Activated T-helper 1 cell treated with Interleukin-2 at 50 U/mL for 16 hours (primary cell): ENCODE data around the gene FLT3.
"Not testable (repeated sequence)": the region's sequence is repeated elsewhere in the genome, so short reads cannot be mapped to it uniquely, and the experiment has no call there.

Experiments
- DNase-seq: peaks from one replicate; pipeline ENCODE4 v3.0.0-alpha.2; 2020; ENCODE audit warnings: low read depth

FLT3 gene

DNA sequence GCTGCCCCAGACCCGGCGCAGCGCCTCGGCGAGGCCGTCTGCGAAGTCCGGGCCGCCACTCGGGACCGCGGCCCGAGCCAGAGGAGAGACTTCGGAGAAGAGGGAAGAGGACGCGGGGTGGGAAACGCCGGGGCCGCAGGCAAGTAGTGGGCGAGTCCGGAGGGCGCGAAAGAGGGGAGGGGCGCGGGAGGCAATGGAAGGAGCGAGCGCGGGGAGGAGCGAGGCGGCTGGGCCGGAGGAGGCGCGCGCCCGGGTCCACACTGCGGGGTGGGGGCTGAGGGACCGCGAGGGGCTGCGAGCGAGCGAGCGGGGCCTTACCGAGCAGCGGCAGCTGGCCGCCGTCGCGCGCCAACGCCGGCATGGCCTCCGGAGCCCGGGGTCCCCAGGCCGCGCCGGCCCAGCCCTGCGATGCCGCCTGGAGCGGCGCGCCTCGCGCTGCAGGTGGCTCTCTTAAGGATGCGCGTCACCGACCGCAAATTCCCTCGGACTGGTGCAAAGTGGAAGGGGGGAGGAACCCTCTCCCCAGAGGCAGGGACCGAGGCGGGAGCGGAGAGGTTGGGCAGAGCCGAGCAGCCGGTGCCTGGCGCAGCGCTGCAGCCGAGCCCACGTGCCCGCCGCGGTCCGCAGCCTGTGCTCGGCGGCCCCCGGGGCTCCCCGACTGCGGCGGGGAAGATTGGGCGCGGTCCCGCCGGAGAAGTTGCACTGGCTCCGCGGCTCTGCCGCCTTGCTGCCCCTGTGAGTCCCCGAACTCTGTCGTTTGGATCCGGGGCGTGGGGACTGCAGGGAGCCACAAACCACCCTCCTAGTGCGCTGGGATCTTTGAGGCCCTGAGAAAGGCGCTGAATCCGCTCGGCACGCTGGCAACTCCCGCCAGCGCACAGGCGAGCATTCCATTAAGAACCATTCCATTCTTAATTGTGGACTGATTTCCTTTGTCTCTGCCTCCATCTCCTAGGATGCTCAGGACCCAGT is at the start of gene FLT3:
TSS of gene FLT3 (minus strand) at position 427 of the 972 bp plus-strand sequence. CDS start at position 361, 66 bp downstream.
- no peak for DNase-seq

DNA sequence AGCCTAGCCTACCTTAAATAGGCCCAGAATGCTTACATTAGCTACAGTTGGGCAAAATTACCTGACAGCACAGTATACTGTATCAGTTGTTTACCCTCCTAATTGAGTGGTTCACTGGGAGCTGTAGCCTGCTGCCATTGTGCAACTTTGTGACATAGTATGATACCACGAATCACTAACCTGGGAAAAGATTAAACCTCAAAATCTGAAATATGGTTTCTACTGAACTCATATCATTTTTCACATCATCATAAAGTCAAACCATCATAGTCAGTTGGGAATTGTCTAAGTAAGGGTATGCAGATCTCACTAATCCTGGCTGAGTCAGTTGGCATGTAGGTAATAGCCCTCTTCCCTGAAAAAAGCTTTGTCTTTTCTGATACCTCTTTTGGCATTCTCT is 47.1 kb upstream of the FLT3 start:
- no peak for DNase-seq

DNA sequence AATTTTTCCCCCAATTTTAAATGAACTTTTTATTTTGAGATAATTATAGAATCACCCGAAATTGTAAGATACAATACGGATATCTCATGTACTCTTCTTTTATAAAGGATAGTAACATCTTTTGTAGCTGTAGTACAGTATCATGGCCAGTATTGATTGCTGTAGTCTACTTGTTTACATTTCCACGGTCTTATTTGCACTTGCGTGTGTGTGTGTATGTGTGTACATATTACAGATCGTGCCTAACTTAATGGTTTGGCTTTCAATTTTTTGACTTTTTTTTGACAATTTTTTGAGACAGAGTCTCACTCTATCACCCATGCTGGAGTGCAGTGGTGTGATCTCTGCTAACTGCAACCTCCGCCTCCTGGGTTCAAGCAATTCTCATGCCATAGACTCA is 44.7 kb upstream of the FLT3 start:
- DNase-seq = no peak

DNA sequence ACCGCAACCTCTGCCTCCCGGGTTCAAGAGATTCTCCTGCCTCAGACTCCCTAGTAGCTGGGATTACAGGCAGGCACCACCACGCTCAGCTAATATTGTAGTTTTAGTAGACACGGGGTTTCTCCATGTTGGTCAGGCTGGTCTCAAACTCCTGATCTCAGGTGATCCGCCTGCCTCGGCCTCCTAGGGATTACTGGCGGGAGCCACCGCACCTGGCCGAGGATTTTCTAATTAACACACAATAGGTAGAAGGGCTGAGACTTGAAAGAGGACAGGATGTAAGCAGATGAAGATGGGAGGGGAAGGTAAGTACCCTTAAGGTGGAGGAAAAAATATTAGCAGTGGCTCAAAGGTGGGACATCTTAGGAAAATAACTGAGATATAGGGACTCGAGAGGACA is 41.2 kb upstream of the FLT3 start:
- not testable (repeated sequence) for DNase-seq

DNA sequence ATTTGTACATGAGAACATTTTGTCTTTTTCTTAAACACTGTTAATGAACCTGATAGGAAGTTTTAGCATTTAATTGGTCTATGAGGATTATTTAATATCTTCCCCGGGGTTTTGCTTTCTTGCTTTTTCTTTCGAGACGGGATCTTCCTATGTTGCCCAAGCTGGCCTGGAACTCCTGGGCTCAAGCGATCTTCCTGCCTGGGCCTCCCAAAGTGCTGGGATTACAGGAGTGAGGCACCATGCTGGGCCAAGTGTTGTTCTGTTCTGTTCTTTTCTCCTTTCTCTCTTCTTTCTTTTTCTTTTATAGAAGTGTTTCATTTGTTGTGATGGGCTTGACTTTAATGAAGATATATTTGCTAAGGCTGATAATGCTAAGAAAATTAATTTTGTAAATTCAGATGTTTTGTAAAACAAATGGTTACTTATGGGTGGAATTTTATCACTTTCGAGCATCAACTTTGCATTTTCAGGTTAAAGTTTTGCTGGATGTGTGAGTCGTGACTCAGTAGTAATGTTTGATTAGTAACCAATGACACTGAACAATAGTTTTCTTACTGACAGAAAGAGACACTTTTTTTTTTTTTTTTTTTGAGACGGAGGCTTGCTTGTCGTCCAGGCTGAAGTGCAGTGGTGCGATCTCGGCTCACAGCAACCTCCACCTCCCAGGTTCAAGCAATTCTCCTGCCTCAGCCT is 40.2 kb upstream of the FLT3 start:
- no peak for DNase-seq

DNA sequence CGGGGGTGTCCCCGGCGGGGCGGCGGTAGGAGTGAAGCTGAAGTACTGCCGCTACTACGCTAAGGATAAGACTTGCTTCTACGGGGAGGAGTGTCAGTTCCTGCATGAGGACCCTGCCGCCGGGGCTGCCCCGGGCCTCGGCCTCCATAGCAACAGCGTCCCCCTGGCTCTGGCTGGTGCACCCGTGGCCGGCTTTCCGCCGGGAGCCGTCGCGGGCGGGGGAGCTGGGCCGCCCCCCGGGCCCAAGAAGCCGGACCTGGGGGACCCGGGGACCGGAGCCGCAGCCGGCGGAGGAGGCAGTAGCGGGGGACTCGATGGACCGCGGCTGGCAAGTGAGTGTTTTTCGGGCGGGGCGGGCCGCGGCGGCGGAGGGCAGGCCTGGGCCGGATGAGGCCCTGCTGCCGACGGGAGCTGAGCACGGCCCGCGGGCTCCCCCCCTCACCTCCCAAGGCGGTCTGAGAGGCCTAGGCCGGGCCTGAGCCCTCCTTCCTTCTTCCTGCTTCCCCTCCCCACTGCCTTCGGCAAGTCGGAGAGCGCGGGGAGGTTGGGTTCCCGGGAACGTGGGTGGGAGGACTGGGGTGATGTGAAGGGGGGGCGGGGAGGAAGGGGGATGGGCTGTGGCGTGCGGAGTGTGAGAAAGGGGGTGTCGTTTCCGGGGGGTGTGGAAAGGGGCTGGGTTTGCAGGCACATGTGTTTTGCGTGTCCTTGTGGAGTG is 38.5 kb upstream of the FLT3 start:
- peak; percentile 75 for DNase-seq

DNA sequence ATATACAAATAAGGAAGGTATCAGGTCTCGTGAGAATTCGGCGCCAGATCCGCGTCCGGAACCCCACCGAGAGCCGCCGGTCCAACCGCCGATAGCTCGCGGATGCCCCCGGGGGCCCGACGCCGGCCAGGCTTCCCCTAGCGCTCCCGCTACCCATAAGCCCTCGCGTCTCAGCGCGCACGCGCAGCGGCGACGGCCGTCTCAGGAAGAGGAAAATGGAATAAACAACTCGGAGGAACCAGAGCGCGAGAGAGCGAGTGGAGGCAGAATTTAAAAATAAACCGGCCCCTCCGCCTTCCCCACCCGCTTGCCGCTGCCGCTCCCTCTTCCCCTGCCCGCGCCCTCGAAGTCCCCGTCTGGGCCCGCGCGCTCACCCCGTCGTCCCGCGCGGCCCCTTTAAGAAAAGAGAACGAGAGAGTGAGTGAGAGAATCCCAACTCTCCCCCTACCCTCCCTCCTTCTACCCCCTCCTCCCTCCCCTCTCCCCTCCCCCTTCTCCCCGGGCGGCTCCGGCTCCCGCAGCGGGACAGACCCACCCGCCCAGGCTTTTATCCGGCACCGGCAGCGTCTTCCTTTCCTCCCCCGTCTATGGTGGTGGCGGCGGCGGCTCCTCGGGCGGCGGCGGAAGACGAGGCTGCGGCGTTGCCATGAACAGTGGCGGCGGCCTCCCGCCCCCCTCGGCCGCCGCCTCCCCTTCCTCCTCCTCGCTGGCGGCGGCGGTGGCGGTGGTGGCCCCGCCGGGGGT is 37.8 kb upstream of the FLT3 start, which contains the start of gene PAN3:
TSS of gene PAN3 (plus strand) at position 534 of the 744 bp plus-strand sequence. CDS start at position 647, 113 bp downstream.
- DNase-seq = peak; percentile 87

DNA sequence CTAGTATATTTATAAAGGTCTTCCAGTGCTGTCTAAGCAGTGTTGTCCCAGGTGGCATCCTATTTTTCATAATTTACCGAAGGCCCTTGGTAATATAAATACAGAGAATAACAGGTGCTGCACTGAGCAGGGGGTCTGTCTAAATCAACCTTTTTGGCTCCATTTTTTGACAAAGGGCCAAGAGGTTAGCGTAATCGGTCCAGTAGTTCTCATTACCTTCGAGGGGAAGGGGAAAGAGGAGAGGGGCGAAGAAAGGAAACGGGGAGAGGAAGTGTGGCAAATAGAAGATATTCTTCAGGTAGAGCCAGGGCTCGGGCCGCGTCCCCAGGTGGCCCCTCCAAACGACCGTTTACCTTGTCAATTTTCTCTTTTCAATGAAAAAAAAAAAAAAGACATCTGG is 37.2 kb upstream of the FLT3 start:
- DNase-seq = no peak

DNA sequence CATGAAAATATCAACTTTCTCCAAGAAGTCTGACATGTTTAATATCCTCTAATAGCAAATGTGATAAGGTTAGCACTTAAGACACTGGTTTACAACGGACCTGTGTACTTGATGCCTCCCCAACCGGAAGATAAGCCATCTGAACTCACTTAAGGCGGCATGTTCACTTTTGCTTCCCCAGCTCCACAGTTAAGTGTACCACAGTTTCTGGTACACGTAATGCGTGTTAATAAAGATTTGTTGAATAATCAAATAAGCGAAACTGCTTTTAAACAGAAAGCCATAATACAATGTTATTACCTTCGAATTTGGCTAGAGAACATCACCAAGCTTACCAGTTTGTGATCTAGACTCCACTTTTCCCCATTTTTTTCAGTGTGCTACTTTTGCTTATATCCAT is 36.5 kb upstream of the FLT3 start:
- no peak for DNase-seq

DNA sequence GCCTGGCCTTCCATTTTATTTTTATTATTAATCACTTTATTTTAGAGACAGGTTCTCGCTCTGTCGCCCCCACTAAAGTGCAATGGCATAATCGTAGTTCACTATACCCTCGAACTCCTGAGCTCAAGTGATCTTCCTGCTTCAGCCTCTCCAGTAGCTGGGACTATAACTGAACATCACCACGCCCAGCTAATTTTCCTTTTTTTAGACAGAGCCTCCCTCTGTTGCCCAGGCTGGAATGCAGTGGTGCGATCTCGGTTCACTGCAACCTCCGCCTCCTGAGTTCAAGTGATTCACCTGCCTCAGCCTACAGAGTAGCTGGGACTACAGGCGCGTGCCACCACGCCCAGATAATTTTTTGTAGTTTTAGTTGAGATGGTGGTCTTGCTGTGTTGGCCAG is 31.3 kb upstream of the FLT3 start:
- DNase-seq = no peak

DNA sequence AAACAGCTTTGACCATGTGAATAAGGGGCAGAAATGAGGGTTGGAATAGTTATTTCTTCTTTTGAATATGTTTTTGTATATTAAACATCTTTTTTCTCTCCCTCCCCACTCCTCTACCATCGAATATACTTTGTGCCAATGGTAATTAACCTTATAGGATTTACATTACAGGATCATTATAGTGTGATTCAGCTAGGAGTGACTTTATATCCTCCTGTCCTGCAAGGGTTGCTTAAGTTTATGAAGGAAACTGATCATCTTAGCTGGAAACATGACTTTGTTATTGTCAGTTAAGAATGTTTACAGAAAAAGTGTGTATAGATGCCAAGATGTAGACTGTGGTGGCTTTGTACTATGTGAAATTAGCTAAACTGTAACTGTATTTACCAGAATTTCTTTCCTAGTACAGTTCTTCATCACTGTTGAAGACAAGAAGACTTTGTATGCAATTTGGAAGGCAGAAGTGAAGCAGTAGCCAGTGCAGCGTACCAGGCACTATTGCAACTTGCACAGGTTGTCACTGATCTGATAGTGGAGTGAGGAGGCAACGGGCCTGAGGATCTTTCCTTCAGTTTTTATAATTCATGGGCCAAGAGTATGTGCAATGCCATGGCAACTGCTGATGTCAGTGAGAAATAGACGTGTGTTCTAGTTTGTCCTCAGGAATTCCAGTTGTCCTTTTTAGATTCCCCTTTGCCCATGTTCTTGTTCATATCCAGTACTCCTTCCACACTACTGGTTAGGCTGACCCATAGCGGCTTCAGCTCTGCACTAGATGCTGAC is 29.7 kb upstream of the FLT3 start:
- no peak for DNase-seq

DNA sequence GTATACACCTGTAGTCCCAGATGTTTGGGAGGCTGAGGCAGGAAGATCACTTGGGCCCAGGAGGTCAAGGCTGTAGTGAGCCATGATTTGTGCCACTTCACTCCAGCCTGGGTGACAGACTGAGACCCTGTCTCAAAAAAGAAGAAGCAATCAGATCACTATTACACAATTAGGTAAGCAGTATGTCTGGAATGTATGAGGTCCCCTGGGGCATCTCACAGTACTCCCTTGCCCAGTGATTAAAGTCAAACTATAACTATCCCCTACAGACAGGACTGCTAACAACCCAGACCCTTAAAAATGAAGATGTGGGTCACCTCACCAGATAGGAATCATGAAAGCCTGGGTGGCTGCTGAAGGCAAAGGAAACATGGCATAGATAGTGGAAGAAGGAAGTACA is 28.6 kb upstream of the FLT3 start:
- DNase-seq = no peak

DNA sequence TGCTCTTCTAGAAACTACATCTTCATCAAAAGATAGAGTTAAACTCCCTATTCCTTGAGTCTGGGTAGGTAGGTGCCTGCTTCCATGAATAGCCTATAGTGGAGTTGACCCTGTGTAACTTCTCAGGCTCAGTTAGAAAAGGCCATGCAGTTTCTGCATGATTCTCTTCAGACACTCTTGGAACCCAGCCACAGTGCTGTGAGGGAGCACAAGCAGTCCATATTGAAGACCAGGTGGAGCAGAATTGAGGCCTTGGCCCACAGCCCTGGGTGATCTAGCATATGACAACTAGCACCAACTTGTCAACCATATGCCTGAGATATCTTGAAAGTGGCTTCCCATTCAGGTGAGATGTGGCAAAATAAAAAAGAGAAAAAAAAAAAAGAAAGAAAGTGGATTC is 27.7 kb upstream of the FLT3 start:
- DNase-seq = no peak

DNA sequence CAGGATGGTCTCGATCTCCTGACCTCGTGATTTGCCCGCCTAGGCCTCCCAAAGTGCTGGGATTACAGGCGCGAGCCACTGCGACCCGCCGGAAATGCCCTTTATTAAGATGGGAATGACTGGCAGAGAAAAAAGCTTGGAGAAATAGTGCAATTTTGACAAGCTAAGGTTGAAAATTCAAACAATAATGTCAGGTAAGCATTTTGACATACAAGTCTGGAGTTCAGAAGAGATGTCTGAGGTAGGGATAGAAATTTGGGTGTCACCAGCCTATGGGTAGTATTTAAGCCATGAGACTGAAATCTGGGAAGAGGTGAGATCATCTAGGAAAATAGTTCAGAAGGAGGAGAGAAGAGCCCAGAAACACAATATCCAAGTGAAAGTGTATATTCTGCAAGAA is 20.8 kb upstream of the FLT3 start:
- no peak for DNase-seq

DNA sequence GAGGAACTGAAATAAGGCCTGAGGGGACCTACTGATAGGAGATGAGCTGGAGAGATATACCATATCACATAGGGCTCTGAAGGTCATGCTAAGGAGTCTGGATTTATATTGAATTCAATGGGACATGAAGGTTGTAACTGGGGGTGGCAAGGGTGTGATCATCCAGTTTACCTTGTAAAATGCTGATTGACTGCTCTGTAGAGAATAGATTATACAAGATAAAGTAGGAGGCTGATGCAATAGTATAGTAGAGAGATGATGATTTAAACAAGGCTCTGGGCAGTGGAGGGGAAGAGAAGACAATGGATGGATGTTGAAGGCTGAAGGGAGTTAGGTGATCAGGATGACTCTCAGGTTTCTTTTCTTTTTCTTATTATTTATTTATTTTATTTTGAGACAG is 19.9 kb upstream of the FLT3 start:
- no peak for DNase-seq

DNA sequence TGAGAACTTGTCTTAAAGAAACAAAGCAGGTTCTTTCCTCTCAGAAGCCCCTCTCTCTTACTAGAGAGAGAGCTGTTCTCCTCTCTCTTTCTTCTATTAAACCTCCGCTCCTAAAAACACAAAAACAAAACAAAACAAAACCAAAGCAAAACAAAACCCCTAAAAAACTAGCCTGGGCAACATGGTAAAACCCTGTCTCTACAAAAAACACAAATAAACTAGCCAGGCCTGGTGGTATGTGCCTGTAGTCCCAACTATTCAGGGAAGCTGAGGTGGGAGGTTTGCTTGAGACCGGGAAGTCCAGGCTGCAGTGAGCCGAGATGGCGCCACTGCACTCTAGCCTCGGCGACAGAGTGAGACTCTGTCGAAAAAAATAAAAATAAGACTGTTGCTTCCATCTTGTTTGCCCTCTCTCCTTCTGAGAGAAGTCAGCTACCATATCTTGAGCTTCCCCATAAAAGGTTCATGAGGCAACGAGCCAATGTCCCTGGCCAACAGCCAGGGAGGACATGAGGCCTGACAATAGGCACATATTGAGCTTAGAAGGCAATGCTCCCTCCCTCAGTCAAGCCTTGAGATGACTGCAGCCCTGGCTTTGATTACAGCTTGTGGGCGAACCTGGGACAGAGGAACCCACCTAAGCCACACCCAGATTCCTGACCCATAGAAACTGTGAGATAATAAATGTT is 17.5 kb upstream of the FLT3 start:
- no peak for DNase-seq

DNA sequence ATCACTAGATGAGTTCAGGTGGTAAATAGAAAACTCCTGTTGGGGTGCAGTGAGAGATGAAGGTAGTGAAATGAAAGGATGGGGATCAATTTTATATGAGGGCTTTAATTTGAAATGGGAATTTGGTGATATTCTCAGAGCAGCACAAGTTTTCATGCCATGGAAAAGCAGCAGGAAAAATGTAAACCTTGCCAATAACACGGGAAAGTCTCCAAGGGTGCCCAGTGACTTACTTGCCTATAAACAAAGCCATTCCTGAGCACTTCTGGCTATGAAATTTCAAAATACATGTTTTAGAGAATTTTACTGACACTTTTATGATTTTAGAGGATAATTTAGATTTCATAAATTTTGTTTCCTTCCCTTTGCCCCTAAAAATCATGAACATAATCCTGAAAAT is 16.4 kb upstream of the FLT3 start:
- no peak for DNase-seq

DNA sequence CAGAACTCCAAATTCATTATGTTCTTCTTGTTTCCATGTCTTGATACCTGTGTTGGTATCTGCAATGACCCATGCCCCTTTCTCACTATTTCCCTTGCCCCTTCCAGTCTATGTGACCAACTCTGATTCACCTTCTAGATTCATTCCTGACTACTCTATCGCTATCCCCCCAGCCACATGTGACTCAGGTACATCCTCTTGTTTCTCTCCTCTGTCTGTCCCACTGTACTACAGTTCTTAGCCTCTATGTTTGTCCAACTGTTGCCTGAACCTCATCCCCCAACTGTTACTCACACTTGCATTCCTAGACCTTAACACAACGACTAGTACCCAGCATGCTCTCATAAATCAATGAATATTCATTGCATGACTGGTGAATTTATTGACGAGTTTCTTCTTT is 10.0 kb upstream of the FLT3 start:
- no peak for DNase-seq

DNA sequence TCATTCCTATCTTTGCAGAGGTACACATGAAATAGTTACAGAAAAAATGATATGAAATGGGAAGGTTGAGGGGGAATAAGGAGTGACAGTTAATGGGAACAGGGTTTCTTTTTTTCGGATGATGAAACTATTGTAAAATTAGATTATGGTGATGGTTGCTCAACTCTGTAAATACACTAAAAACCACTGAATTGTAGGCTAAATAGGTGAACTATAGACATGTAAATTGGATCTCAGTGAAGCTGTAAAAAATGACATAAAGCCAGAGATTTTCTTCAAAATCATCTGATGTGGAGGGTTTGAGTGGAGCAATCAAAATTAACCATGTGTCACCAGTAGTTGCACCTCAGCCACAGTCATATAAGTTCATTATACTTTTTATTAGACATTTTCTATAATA is 6.6 kb upstream of the FLT3 start:
- no peak for DNase-seq

DNA sequence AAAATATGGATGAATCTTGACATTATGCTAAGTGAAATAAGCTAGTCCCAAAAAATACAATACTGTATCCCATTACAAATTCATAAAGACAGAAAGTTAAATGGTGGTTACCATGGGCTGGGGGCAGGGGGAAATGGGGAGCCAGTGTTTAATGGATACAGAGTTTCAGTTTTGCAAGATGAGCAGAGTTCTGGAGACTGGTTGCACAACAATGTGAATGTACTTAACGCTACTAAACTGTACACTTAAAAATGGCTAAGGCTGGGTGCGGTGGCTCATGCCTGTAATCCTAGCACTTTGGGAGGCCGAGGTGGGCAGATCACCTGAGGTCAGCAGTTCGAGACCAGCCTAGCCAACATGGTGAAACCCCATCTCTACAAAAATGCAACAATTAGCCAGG is 1.5 kb upstream of the FLT3 start:
- not testable (repeated sequence) for DNase-seq
